ENCODE data around the gene SERPINB6. TPM values are rescaled to one million over a fixed set of nuclear protein-coding genes. Genes with fewer than 3 reads are reported as not detected.

The SERPINB6 gene
- total and polyA plus RNA-seq, 9 of the 15 experiments (the other 6 are each of a cell fraction or from before 2014, with no cell fraction given) = 86.6 to 211 (median 143) TPM

DNA sequence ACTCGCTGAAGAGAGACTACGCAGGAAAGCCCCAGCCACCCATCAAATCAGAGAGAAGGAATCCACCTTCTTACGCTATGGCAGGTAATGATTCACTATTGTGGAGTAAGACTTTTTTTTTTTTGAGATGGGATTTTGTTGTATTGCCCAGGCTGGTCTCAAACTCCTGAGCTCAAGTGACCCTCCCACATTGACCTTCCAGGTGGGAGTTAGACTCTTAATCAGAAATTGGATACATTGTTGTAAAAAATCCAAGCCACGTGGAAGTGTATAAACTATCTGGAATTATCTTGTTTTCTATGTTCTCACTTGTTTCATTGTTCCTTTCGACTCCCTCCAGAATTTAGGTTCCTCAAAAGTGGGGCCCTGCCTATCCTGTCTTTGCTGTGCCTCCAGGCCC lies 35.1 kb upstream of the SERPINB6 start:
- no peak for DNase-seq (ENCODE audit: extremely low read depth in 1 of 4, low spot score in 3 of 4)
- Histone ChIP-seq H3K9me3 (replicated peaks; ENCODE audit: control insufficient read depth, insufficient read depth, low read depth, low read length) (peaks cover 8% of the 10 kb centered on the region; the same call in 1 of the 2 replicates), H3K9me1 (ENCODE audit: control insufficient read depth, insufficient read depth, low read length) (no peaks in the 10 kb centered on the region), H3K27me3 (ENCODE audit: control insufficient read depth in 2 of 2, insufficient read depth in 2 of 2, low read length in 2 of 2) (no peaks in the 10 kb centered on the region), H3K4me1 (replicated peaks in 1 of 2; ENCODE audit: control insufficient read depth in 2 of 2, insufficient read depth in 2 of 2, low read length in 2 of 2) (peaks cover 5 to 11% of the 10 kb centered on the region in 2 experiments; a peak in 4 of 5 replicates), H3K36me3 (ENCODE audit: control insufficient read depth, insufficient read depth, low read length) (peaks cover 90% of the 10 kb centered on the region), H3K27ac (ENCODE audit: extremely low read depth, low read depth, low read length) (no peak overlapping the region), H3K9ac (ENCODE audit: insufficient read depth in 1 of 2, low read depth in 2 of 2, low read length in 2 of 2) (no peak overlapping the region), H3K4me2 (ENCODE audit: insufficient read depth, low read length) (no peak overlapping the region), H3K4me3 (no peak overlapping the region), H4K20me1 (replicated peaks; ENCODE audit: control insufficient read depth, insufficient read depth, low read length) (no peaks in the 10 kb centered on the region), H2AFZ (ENCODE audit: low read depth, low read length) (no peak overlapping the region), H3K79me2 (ENCODE audit: control insufficient read depth, insufficient read depth, low read length) (peaks cover 31% of the 10 kb centered on the region)
- TF ChIP-seq PHF20 (IDR thresholded peaks at IDR 0.05; ENCODE audit: partially characterized antibody) (no peak), ZNF140 (CRISPR knock-in tag; IDR thresholded peaks at IDR 0.05) (no peak), FOXP1 (CRISPR knock-in tag; IDR thresholded peaks at IDR 0.05) (no peak), ETV6 (IDR thresholded peaks at IDR 0.05; ENCODE audit: borderline replicate concordance in 1 of 2, low read depth in 2 of 2, low read length in 1 of 2) (no peak), ETV6 (CRISPR knock-in tag; IDR thresholded peaks at IDR 0.05; ENCODE audit: borderline replicate concordance) (no peak), CHD1 (IDR thresholded peaks at IDR 0.05; ENCODE audit: low read length) (no peak), HNRNPH1 (optimal IDR thresholded peaks at IDR 0.05; ENCODE audit: low read depth, low read length) (no peak), GATAD2A (IDR thresholded peaks at IDR 0.05) (no peak), SMARCA5 (IDR thresholded peaks at IDR 0.05) (no peak), ATF1 (CRISPR knock-in tag; IDR thresholded peaks at IDR 0.05) (no peak), ATF1 (tag; IDR thresholded peaks at IDR 0.05) (no peak), ZNF347 (CRISPR knock-in tag; IDR thresholded peaks at IDR 0.05; ENCODE audit: low read depth) (no peak), CBX1 (IDR thresholded peaks at IDR 0.05; ENCODE audit: low read depth) (no peak), MCM2 (IDR thresholded peaks at IDR 0.05; ENCODE audit: low read depth) (no peak), SMARCE1 (IDR thresholded peaks at IDR 0.05) (no peak), ZNF561 (CRISPR knock-in tag; conservative IDR thresholded peaks at IDR 0.05) (no peak), PATZ1 (CRISPR knock-in tag; IDR thresholded peaks at IDR 0.05; ENCODE audit: borderline replicate concordance) (no peak), ZNF232 (CRISPR knock-in tag; IDR thresholded peaks at IDR 0.05) (no peak), GTF2E2 (tag; IDR thresholded peaks at IDR 0.05) (no peak)
- no peak for ATAC-seq
- BruUV-seq (replicated peaks) = no TSS peak
- CTCF ChIA-PET (ENCODE audit: low intra/inter-chr PET ratio) = no interaction called here
- POLR2A ChIA-PET = no interaction called here
- intact Hi-C loops (cut with micrococcal nuclease) = no loop called here
- 90% methylated on average over 5 of the region's 5 CpGs for WGBS (ENCODE audit: insufficient coverage, low coverage, missing lambda C conversion rate)
- in situ Hi-C loops (cut with MboI) = no loop called here
- no peak for FAIRE-seq

Data from K562 (cell line).